COLO668 (cell line): ENCODE results near the gene GTF2IRD1.

Source experiments
- DNase-seq: peaks from one replicate; lab custom pipeline; 2025; ENCODE audit not compliant: unreplicated experiment; lab: John Stamatoyannopoulos, UW

Gene GTF2IRD1

DNA sequence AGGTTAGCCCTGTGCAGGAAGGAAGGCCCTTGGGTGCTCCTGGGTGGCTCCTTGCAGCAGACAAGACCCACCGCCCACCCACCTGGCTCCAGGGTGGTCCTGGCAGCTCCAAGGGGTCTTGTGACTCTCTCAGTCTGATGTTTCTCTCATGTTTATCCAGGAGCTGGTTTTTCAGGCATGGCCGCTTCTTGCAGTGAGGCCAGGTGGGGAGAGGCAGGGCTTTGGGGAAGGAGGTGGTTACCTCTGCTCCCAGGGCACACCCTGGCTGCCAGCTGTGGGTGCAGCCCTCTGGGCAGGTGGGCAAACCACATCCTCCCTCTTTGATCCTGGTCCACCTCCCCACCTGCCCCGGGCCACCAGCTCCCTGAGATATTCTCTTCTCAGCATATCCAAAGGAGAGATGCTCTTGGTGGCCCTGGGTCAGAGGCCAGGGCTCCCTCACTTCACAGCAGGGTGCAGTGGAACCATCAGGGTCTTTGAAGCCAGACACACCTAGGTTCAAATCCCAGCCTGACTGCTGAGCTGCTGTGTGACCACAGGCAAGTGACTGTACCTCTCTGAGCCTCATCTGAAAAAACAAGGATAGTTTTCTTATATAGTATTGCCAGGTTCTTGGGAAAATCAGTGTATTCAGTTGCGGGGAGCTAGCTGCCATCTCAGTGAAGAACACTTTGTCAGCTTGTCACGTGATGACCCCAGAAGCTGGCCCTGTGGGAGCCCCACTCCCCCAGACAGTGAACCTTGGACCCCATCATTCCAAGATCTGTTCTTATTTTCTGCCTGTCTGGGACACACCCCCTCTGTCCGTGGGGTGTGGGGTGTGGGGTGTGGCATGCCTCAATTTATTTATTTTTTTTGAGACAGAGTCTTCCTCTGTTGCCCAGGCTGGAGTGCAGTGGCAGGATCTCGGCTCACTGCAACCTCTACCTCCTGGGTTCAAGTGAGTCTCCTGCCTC lies 11.5 kb downstream of the GTF2IRD1 start:
- peak; percentile 76 for DNase-seq

DNA sequence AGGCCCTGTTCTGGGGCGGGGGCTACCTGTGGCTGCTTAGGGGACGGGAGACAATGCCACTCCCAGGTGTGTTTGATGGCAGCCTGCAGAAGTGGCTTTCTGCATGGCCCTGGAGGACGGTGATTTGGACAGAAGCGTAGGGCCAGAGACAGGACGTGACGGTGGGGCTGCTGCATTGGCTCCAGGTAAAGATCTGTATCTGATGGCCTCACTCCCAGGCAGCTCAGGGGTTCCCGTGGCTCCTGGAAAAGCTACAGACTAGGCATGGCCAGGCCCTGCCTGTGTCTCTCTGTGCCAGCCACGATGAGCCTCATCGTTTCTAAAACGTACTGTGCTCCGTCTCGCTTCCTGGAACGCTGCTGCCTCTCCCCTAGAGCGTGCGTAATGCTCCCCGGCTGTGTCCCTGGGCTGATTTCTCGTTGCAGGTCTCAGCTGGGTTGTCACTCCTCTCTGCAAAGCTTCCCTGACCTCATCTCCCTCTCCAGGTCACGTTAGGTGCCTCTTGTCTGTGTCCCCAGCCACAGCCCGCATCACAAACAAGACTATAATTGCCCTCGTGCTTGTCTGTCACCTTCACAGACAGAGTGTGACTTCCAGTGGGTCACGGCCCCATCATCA lies 12.6 kb downstream of the GTF2IRD1 start:
- no peak for DNase-seq

DNA sequence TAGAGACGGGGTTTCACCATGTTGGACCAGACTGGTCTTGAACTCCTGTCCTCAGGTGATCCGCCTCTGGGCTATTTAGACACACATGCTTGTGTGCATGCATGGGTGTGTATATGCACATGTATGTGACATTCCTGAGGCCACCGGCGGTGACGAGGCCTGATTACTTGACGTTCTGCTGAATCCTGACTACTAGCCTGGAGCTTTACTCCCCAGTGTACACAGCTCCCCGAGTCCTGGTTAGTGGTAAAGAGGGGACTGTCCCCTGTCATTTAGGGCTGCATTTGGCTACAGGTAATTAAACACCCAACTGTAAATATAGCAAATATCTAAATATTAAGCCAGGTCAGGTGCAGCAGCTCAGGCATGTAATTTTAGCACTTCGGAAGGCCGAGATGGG lies 14.2 kb downstream of the GTF2IRD1 start:
- DNase-seq: no peak

DNA sequence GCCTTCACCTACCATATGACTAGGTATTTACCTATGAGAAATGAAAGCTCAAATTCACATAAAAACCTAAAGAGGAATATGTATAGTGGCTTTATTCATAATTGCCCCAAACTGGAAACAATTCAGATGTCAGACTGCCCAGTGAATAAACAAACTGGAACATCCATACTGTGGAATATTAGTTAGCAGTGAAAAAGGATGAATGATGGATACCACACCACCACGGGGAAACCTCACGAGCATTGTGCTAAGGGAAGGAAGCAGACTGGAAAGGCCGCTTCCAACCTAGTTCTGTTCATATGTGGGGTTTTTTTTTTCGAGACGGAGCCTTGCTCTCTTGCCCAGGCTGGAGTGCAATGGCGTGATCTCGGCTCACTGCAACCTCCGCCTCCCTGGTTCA lies 16.8 kb downstream of the GTF2IRD1 start:
- DNase-seq: no peak

DNA sequence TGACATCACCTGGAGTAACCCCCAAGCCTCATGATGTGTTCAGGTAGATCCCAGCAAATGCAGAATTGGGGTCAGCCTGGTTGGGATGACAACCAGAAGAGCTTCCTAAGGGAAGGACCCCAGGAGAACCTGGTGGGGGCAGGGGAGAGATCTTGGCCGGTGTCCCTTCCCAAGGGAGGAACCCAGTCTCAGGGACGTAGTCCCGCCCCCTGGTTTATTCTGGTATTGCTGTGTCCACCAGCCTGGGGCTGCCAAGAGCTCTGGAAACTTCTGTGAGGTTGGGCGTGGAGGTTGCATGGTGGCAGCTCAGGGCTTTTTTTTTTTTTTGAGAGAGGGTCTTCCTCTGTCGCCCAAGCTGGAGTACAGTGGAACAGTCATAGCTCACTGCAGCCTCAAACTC lies 19.4 kb downstream of the GTF2IRD1 start:
- no peak for DNase-seq

DNA sequence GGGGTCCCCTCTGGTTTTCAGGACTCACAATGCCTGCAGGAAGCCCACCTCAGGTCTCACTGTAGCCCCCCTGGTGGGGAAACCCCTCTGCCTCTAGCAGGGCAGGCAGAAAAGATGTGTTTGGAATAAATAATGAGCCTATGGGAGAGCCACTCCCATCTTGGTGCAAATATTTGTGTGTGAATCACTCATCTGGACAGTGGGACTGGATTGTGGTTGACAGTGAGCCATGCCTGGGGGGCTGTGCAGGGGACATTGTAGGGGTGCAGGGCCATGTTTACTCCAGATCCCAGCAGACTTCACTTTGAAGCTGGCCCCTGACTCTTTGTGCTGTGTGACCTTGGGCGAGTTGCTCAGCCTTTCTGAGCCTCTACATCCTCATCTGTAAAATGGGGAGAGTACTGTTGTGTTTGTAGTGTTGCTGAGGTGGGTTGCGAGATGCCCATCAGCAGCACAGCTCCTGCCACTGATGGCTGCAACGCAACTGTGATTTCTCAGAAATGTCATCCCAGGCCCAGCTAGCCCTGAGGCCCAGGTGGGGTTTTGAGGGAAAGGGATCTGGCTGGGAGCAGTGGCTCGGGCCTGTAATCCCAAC lies 20.7 kb downstream of the GTF2IRD1 start:
- DNase-seq: no peak

DNA sequence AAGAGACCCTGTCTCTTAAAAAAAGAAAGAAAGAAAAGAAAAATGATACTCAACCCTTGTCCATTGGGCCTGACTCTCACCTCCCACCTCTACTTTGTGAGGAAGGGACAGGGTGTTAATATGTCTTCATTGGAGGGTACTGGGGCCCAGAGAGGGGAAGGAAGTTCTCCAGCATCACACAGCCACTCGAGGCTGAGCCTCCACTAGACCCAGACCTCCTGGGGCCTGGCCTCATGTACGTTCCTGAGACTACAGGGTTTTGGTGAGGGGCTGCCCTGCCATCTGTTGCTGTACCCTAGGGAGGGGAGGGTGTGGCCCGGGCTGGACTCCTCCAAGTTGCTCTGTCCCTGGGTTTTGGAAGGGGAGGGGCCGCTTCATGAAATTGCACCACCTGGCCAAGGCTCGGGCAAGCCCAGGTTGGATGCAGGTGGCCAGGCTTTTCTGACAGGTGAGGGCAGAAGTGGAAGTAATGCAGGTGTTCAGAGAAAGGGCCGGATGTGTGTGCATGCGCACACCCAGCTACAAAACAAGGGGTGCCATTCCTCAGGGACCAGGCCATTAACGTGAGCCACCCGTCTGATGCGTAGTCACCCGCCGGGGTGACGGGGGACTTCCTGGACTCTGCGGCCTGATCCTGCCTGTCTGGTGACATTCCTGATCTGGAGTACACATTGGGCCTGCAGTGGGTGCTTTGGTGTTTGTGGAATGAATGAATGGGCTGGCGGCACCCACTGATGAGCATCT lies 21.7 kb downstream of the GTF2IRD1 start:
- DNase-seq: peak; percentile 88

DNA sequence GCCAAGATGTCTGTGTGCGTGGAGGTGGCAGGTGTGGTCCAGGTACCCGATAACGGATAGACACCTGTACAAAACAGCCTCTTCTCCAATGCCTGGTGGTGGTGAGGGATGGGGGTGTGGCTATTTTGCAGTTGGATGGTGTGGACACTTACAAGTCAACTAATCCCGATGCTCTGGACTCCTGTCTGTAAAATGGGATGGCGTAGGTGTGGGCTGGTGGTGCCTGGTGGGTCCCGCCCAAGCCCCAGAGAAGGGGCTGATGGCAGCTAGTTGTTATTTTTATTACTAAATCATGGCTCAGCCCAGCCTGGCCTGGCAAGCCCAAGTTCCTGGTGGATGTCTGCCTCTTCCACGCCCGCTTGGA lies 22.3 kb downstream of the GTF2IRD1 start:
- no peak for DNase-seq

DNA sequence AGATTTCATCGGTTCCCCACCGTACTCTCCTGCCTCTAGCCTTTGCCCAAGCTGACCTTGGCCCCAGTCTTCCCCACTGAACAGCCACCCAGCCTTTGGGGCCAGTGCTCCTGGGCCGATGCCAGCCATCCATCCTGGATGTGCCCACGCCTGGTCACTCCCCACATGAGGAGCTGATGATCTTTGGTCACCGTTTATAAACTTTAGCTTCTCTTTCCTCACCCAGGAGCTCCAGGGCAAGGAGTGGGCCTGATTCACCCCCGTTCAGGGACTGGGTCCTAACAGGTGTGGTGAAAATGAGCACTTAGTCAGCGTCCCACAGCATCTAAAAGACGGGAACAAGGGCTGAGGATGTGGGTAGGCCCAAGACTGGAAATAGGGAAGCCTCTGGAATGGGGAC lies 22.9 kb downstream of the GTF2IRD1 start:
- no peak for DNase-seq

DNA sequence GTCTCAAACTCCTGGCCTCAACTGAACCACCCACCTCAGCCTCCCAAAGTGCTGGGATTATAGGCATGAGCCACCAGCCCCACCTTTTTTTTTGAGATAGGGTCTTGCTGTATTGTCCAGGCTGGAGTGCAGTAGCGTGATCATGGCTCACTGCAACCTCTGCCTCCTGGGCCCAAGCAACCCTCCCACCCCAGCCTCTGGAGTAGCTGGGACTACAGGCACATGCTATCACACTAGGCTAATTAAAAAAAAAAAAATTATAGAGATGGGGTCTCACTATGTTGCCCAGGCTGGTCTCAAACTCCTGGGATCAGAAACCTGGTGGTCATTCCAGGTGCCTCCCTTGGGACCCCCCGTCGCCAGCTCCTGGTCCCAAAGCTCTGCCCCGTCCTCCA lies 25.0 kb downstream of the GTF2IRD1 start:
- no peak for DNase-seq

DNA sequence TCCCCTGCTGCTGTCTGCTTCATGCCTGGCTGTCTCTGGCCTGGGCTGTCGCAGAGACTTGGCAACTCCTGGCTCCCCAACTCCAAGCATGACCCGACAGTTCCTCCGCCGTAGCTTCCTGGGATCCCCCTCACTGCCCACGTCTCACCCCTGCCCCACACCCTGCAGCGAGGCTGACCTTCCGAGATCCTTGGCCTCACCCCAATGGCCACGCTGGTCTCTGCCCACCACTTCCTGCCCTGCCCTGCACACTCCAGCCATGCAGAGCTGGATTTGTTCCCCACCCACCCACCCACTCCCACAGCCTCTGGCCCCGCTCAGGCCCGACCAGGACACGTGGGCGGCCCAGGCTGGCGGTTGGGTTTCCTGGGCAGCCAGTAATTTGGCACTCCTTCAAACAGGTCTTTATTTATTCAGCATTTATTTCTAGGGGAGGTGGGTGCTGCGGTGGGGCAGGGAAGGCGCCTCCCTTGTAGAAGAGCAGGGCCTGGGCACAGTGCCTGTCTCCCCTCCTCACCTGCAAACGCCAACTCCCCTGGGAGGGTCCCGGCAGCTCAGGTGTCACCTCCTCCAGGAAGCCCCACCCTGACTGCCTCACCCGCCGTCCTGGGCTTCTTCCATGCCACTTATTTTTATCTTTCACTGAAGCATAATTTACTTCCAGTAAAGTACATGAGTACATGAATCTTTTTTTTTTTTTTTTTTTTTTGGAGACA lies 25.5 kb downstream of the GTF2IRD1 start:
- peak; percentile 30 for DNase-seq

DNA sequence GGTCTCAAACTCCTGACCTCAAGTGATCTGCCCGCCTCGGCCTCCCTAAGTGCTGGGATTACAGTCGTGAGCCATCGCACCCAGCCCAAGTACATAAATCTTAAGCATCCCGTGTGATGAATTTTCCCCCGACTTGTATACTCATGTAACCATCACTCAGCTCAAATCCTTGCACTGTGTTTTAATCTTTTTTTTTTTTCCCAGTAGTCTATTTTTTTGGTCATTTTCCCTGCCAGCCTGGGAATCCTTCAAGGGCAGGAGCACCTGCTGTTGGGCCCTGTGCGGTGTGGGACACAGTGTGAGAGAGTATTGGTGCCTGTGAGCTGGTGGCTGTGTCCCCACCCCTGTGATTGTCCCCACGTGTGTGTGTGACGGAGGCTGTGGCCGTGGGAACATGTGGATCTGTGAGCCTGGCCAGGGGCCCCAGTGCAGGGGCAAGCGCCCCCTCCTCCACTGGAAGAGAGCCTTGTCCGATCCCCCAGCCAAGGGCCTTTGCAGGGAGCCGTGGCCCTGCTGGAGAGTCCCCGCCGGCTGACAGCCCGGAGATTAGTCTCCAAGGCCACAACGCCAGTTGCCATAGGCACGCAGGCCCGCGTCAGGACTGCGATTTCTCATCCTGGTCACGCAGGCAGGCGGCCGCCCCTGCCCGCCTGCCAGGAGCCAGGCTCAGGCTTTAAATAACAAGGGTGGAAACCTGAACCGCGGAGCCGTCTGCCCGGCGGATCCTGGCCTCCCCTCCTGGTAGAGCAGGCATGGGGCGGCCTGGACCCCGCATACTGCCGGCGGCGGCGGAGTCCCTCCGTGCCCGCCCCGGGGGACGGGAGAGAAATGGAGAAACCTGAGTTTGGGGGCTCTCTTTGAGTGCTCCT lies 26.5 kb downstream of the GTF2IRD1 start:
- peak; percentile 88 for DNase-seq

DNA sequence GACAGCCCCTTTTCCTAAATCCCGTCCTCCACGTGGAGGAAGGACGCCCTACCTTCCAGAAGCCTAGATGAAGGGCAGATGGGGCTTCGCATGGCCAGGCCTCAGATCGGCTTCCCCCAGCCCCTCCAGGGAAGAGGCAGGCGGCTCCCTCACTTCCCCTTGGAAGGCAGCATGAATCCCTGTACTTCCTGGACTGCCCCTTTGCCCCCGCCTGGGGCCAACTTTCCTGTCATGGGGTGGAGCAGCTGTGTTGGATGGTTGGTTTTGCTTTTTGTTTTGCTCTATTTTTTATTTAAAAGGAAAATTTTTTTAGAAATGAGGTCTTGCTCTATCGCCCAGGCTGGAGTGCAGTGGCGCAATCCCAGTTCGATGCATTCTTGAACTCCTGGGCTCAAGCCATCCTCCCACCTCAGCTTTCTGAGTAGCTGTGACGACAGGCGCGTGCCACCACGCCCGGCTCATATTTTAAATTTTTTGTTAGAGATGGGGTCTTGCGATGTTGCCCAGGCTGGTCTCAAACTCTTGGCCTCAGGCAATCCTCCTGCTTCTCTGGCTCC lies 27.2 kb downstream of the GTF2IRD1 start:
- peak; percentile 24 for DNase-seq

DNA sequence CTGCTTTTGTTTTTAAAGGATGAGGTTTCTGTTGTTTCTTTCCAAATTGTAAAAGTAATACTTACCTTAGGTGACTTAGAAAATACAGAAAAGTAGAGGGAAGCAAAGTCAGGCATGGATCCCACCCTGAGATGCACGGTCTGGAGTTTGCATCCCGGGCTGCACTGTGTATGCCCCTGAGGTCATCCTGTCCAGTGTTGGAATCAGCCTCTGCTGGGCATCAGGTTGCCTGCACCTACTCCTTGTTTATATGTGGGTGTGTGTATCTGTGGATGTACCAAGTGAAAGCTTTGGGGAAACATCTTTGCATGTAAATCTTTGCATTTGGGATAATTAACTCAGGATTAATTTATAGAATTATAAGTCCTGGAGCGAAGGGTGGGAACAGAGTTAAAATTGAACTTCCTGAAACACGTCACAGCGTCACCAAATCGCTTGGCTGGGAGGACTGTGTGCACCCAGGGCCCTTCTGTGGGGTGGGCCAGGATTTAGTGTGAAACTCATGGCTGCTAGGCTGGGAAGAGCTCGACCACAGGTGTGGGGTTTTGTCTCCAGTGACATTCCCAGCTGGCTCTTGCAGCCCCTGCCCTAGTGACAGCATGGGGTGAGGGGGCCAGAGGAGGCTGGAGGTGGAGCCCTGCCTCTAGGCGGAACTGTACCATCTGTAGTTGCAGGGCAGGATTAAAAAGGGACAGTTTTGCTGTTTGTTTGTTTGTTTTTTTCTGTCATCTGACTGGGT lies 27.9 kb downstream of the GTF2IRD1 start:
- no peak for DNase-seq

DNA sequence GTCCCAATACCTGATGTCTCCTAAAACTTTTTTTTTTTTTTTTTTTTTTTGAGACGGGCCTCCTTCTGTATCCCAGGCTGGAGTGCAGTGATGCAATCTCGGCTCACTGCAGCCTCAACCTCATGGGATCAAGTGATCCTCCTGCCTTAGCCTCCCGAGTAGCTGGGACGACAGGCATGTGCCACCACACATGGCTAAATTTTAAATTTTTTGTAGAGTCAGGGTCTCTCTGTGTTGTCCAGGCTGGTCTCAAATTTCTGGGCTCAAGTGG lies 28.4 kb downstream of the GTF2IRD1 start:
- DNase-seq: no peak

DNA sequence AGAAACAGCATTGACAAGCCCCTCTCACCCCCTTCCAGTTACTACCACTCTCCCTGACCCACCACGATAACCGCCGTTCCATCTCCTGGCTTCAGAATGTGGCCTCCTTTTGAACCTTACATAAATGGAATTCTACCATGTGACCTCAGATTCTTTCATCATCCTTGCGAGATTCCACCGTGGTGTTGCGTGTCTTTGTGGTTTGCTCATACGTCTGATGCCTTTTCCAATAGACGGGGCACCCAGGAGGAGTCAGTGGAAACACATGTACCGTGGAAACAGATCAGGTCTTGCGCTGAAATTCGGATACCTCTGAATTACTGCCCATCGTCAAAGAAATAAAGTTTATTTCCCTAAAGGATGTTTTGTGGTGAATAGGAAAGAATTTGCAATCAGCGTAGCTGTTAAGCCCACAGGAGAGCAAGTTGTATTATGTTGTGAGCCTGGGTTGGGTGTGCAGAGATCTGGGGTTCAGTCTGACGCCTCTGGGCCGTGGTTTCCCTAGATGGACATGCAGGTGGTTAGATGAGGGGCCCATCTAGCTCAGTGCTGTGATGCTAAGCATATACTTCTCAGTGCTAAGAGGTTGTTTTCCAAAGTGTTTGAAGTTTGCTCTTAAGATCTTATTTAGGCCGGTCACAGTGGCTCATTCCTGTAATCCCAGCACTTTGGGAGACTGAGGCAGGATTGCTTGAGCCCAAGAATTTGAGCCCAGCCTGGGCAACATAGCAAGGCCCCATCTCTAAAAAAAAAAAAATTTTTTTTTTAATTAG lies 29.1 kb downstream of the GTF2IRD1 start:
- DNase-seq: no peak

DNA sequence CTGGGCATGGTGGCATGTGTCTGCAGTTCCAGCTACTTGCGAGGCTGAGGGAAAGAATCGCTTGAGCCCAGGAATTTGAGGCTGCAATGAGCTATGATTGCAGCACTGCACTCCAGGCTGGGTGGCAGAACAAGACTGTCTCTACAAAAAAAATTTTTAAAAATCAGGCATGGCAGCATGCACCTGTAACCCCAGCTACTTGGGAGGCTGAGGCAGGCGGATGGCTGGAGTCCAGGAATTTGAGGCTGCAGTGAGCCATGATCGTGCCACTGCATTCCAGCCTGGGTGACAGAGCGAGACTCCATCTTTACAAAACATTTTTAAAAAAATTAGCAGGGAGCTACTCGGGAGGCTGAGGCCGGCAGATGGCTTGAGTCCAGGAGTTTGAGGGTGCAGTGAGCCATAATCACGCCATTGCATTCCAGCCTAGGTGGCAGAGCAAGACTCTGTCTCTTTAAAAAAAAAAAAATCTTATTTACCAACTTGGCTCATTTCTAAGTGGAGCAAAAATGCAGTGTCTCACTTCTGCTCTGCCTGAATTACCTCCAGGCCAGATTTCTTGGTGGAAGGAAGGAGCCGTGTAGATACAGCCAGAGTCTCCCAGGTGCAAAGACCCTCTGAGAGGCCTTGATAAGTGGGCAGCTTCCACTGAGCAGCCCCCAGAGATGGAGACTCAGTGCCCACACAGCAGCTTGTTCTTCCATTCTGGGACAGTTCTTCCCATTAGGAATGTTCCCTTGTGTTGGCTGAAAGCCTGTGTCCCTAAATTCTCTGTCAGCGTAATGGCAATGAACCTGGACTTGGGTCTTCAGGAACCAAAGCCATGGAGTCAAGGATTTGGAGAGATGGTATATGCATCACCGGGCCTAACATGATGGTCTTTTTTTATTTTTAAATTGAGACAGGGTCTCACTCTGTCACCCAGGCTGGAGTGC lies 30.0 kb downstream of the GTF2IRD1 start:
- DNase-seq: no peak
